Measurements from ENCODE around the gene PPFIBP1. TPM values are rescaled to one million over a fixed set of nuclear protein-coding genes. Genes with fewer than 3 reads are reported as not detected.

The PPFIBP1 gene
- total RNA-seq, 3 donors from 2014 or later, result 34.4 to 86.5 (median 84.0) TPM

- H3K36me3 ChIP-seq, result no peaks in the 10 kb centered on the region
- H3K27ac ChIP-seq, result peak overlapping the region; percentile 81 to 82
- TF ChIP-seq POLR2A (IDR thresholded peaks at IDR 0.05) (no peak), POLR2AphosphoS5 (IDR thresholded peaks at IDR 0.05) (no peak), CTCF (IDR thresholded peaks at IDR 0.05) (no peak)
- no peak overlapping the region for H3K4me3 ChIP-seq
- DNase-seq (ENCODE audit: low spot score in 2 of 2), result no peak
- peaks cover 5 to 8% of the 10 kb centered on the region in 2 donors for H3K4me1 ChIP-seq
- no peaks in the 10 kb centered on the region for H3K27me3 ChIP-seq
- no peaks in the 10 kb centered on the region for H3K9me3 ChIP-seq
- intact Hi-C loops (cut with DNase I; ENCODE audit: low total_unique reads), result no loop called here
Measured at GRCh38 chr12:27547592-27547991, 23.6 kb downstream of the PPFIBP1 start.

GRCh38 chr12:27548301-27549199, 24.5 kb downstream of the PPFIBP1 start:
- peaks cover 5 to 8% of the 10 kb centered on the region in 2 donors for H3K4me1 ChIP-seq
- intact Hi-C loops (cut with DNase I; ENCODE audit: low total_unique reads), result no loop called here

GRCh38 chr12:27549236-27549800, 25.3 kb downstream of the PPFIBP1 start:
- TF ChIP-seq POLR2A (IDR thresholded peaks at IDR 0.05) (no peak), POLR2AphosphoS5 (IDR thresholded peaks at IDR 0.05) (no peak), CTCF (IDR thresholded peaks at IDR 0.05) (no peak)
- intact Hi-C loops (cut with DNase I; ENCODE audit: low total_unique reads), result no loop called here
- peaks cover 5 to 8% of the 10 kb centered on the region in 2 donors for H3K4me1 ChIP-seq
- DNase-seq (ENCODE audit: low spot score in 2 of 2), result no peak
- H3K27ac ChIP-seq, result peak overlapping the region; percentile 81 to 82
- H3K36me3 ChIP-seq, result no peaks in the 10 kb centered on the region
- H3K4me3 ChIP-seq, result peak overlapping the region in 2 of 3 donors; percentile 23
- no peaks in the 10 kb centered on the region for H3K9me3 ChIP-seq
- no peaks in the 10 kb centered on the region for H3K27me3 ChIP-seq

More at GRCh38 chr12:27548301-27549199, 24.5 kb downstream of the PPFIBP1 start:
- Histone ChIP-seq H3K36me3 (no peaks in the 10 kb centered on the region), H3K4me3 (no peak overlapping the region), H3K9me3 (no peaks in the 10 kb centered on the region), H3K27me3 (no peaks in the 10 kb centered on the region), H3K27ac (peak overlapping the region; percentile 81 to 82)
- DNase-seq (ENCODE audit: low spot score in 2 of 2), result no peak
- TF ChIP-seq POLR2AphosphoS5 (IDR thresholded peaks at IDR 0.05) (no peak), POLR2A (IDR thresholded peaks at IDR 0.05) (no peak), CTCF (IDR thresholded peaks at IDR 0.05) (no peak)

GRCh38 chr12:27549801-27550652, 26.0 kb downstream of the PPFIBP1 start:
- Histone ChIP-seq H3K9me3 (no peaks in the 10 kb centered on the region), H3K4me3 (peak overlapping the region in 2 of 3 donors; percentile 23), H3K27me3 (no peaks in the 10 kb centered on the region), H3K36me3 (no peaks in the 10 kb centered on the region), H3K4me1 (peaks cover 5 to 8% of the 10 kb centered on the region in 2 donors), H3K27ac (peak overlapping the region; percentile 81 to 82)
- intact Hi-C loops (cut with DNase I; ENCODE audit: low total_unique reads), result no loop called here
- peak; percentile 63 to 87 for DNase-seq (ENCODE audit: low spot score in 2 of 2)
- TF ChIP-seq CTCF (IDR thresholded peaks at IDR 0.05) (no peak), POLR2AphosphoS5 (IDR thresholded peaks at IDR 0.05) (peak; percentile 82 to 96 (median 86))

Measured in breast epithelium (tissue), 4 donors.